HAP-1 (cell line): ENCODE results near the gene PSMB3.

Experiments used
- DNase-seq, 2 experiments: peaks; one replicate each; pipeline ENCODE4 v3.0.0-alpha.2; 2016 to 2020; ENCODE audit warnings: low spot score in 2 of 2
- H3K27me3 ChIP-seq: fragments of 250-450 bp; sonication (Bioruptor Pico); 2 replicates; pipeline ENCODE4 v1.5.1; 2020; ENCODE audit warnings: low read depth, mild to moderate bottlenecking, moderate library complexity
- H3K36me3 ChIP-seq: fragments of 250-450 bp; sonication (Bioruptor Pico); replicated peaks from 2 replicates; pipeline ENCODE4 v1.5.1; 2020; ENCODE audit warnings: mild to moderate bottlenecking
- H3K4me1 ChIP-seq: fragments of 250-450 bp; sonication (Bioruptor Pico); 2 replicates; pipeline ENCODE4 v1.5.1; 2020; ENCODE audit warnings: mild to moderate bottlenecking
- H3K4me3 ChIP-seq: fragments of 250-450 bp; sonication (Bioruptor Pico); 2 replicates; pipeline ENCODE4 v1.5.1; 2020; ENCODE audit warnings: mild to moderate bottlenecking, moderate library complexity
- H3K9me3 ChIP-seq: fragments of 250-450 bp; sonication (Bioruptor Pico); 2 replicates; pipeline ENCODE4 v1.5.1; 2020; ENCODE audit warnings: mild to moderate bottlenecking, moderate library complexity
- in situ Hi-C: fragments of 300-500 bp; cut with MboI; formaldehyde crosslinking; loops from 3 replicates; pipeline ENCODE4 v1.14.3; 2020; ENCODE audit warnings: low sequenced_read_pairs, inconsistent platforms, mixed read lengths

PSMB3 gene

DNA sequence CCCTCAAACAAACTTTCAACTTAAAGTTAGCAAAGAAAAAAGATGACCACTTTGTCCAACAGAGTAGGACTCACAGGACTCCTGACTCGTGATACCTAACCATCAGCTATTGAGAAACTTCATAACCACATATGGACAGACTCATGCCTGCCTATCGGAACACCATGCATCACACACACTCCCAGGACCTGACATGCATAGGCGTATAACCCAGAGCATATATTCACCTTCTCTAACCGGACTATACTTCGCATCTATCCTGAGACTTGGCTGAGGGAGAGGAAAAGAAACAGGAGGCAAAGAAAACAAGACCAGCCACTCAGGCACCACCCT, 44.6 kb downstream of the PSMB3 start:
- peaks cover 18% of the 10 kb centered on the region for H3K36me3 ChIP-seq
- no peaks in the 10 kb centered on the region for H3K9me3 ChIP-seq
- H3K27me3 ChIP-seq: no peaks in the 10 kb centered on the region
- in situ Hi-C loops: no loop called here
- no peak overlapping the region for H3K4me3 ChIP-seq
- no peak for DNase-seq
- H3K4me1 ChIP-seq: peaks cover 14% of the 10 kb centered on the region

DNA sequence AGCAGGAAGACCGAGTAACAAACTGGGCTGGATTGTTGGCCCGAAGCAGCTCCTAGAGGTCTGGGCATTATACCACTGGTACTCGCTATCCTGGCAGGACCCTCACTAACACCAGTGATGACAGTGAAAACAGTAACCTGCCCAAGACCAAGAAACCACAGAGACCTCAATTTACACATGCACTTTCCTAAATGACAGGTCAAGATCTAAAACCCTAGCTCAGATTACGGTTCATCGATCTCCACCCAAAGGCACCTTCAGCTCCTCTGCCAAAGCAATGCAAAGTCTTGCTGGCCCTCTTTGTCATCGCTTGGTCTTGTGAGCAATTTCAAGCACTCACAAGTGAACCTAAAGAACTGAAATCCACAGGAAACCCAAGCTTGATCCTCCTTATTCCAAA, 45.3 kb downstream of the PSMB3 start:
- Histone ChIP-seq H3K27me3 (no peaks in the 10 kb centered on the region), H3K36me3 (peaks cover 25% of the 10 kb centered on the region), H3K9me3 (no peaks in the 10 kb centered on the region), H3K4me3 (peak overlapping the region; percentile 78), H3K4me1 (peaks cover 14% of the 10 kb centered on the region)
- no peak for DNase-seq
- in situ Hi-C loops: no loop called here

DNA sequence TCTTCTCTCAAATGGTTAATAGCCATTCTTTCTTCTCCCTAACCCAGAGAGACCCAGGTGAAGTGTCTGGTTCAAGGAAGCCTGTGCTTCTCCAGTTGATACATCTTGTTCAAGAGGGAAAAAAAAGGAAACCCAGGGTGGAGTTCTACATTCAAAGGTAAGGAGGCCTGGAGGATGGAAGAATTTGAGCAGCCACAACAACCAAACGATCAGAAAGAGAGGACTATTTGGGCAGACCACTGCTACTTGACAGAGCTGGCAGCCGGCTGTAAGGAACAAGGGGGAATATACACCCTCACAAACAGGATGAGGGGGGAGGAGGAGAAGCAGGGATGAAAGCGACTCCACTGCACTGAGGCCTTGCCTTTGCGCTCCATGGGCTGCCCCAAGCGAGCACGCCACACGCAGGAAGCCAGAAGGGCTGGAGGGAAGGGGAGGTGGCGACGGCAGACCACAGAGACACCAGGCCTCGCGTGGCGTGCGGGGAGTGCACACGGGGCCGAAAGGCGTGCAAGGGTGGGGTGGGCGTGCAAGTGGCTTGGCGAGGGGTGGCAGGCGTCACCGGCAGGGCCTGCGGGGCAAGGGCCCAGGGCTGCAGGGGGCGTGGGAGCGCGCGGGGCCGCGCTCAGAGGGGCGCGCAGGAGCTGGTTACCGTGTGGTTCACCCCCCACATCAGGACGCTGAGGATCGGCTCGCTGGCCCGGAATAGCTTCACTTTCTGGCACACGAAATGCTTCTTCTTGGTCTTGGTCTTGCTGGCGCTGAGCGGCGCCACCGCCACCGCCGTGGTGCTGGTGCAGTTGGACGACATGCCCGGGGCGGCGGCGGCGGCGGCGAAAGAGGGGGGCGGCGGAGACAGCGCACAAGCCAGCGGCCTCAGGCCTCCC, 46.3 kb downstream of the PSMB3 start:
- Histone ChIP-seq H3K36me3 (peaks cover 30% of the 10 kb centered on the region), H3K27me3 (no peaks in the 10 kb centered on the region), H3K9me3 (no peaks in the 10 kb centered on the region), H3K4me1 (peaks cover 14% of the 10 kb centered on the region), H3K4me3 (peak overlapping the region; percentile 78)
- in situ Hi-C loops: no loop called here
- DNase-seq: peak in 1 of 2 experiments; percentile 11

DNA sequence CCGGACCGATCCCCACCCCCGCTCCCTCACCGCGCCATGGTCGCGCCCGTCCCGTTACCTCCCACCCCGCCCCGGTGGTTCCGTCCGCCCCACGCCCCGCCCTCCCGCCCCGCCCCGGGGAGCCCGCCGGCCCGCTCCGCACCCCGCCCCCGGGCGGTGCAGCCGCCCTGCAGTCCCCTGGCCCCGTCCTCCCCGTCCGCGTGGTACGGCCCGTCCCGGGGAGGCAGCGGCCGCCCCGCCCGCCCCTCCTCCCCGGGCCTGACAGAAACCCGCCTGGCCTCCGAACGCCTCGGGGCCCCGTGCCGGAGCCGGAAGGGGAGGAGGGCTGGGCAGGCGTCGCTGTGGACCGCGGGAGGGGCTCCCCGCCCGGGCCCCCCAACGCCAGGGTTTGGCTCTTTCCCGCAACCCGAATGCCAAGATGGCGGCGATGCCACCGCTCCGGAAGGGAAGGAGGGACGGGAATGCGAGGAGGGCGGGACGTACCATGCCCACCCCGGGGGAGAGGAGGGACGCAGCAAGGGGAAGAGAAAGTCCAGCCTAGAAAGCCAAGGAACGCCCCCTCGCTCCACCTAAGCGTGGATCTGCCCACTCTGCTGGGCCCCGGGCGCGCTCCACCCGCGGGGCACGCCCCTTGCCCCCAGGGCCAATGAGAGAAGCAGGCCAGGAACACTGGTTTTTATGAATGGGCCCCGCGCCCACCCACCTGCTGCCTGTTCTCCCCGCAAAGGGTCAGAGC, 47.1 kb downstream of the PSMB3 start, which contains the start of gene PIP4K2B:
TSS of gene PIP4K2B (minus strand) at position 56 of the 736 bp plus-strand sequence. CDS start 132 bp downstream, outside the sequence.
- peak; percentile 97 to 99 for DNase-seq
- H3K27me3 ChIP-seq: no peaks in the 10 kb centered on the region
- peaks cover 14% of the 10 kb centered on the region for H3K4me1 ChIP-seq
- no peaks in the 10 kb centered on the region for H3K9me3 ChIP-seq
- in situ Hi-C loops: no loop called here
- peak within 1 kb of the TSS; percentile 78 for H3K4me3 ChIP-seq
- H3K36me3 ChIP-seq: peaks cover 35% of the 10 kb centered on the region

DNA sequence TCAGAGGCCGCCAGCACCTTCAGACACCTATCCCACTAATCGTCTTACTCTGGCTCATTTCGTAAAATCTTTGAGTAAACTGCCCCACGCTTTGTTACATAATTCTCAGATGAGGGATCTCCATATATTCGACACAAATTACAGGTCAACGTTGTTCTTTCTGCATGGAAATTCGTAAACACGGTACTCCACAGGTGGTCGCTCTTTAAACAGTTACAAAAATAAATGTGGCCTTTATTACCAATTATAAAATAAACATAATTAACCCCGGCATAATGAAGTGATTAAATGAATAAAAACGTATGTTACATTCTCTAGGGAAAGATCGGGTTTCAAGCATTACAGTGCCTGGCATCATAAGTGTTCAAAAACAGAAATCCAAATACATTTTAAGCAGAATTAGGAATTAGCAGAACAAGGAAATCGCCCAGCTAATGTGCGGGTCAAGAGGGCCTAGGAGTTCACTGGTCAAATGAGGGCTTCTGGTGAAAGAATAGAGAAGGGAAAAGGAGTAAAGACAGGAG, 47.8 kb downstream of the PSMB3 start:
- no peaks in the 10 kb centered on the region for H3K27me3 ChIP-seq
- no peaks in the 10 kb centered on the region for H3K9me3 ChIP-seq
- in situ Hi-C loops: no loop called here
- peaks cover 14% of the 10 kb centered on the region for H3K4me1 ChIP-seq
- no peak for DNase-seq
- peaks cover 38% of the 10 kb centered on the region for H3K36me3 ChIP-seq
- H3K4me3 ChIP-seq: peak overlapping the region; percentile 78

DNA sequence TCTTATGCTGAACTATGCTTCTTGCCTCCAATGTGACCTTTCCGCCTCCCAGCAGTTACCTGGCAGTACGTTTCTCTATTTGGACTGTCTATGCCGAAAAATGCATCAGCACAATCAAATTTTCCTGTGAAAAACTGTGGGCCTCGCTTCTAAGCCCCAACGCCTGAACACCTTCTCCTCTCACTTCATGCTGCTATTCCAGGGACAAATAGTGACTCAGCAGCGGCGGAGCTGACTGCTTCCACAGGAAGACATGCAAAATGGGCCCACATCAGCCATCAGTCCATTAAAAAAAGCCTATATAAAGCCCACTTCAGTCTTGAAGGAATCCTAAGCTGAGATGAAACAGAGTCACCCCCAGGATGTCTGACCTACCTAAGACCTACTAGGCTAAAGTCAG, 57.3 kb downstream of the PSMB3 start:
- Histone ChIP-seq H3K4me1 (no peaks in the 10 kb centered on the region), H3K27me3 (no peaks in the 10 kb centered on the region), H3K36me3 (peaks cover 55% of the 10 kb centered on the region), H3K9me3 (no peaks in the 10 kb centered on the region), H3K4me3 (no peak overlapping the region)
- in situ Hi-C loops: no loop called here
- no peak for DNase-seq
